Smooth muscle cell (in vitro differentiated cells): ENCODE results near the gene GLIS2. TPM values are rescaled to one million over a fixed set of nuclear protein-coding genes. Genes with fewer than 3 reads are reported as not detected.
A peak's percentile ranks its signal among the peaks of the same experiment; 100 is the strongest.

ENCODE experiments used
- DNase-seq: peaks from one replicate; lab custom pipeline; 2025; ENCODE audit not compliant: unreplicated experiment; lab: John Stamatoyannopoulos, UW
- H2AFZ ChIP-seq: fragments of 200-600 bp; sonication (generic); 2 replicates; pipeline ENCODE4 v1.6.0; 2016; ENCODE audit warnings: antibody characterized with exemption, low read depth, mild to moderate bottlenecking
- H3F3A ChIP-seq: fragments of 200-600 bp; sonication (generic); 2 replicates; pipeline ENCODE4 v1.6.0; 2017; ENCODE audit warnings: antibody characterized with exemption, low read depth
- H3K27ac ChIP-seq: fragments of 200-600 bp; sonication (generic); 2 replicates; pipeline ENCODE4 v1.5.1; 2016; ENCODE audit warnings: low read depth, mild to moderate bottlenecking
- H3K27me3 ChIP-seq: fragments of 200-600 bp; sonication (generic); 2 replicates; pipeline ENCODE4 v1.6.1; 2016; ENCODE audit warnings: low read depth, mild to moderate bottlenecking
- H3K36me3 ChIP-seq: fragments of 200-600 bp; sonication (generic); 2 replicates; pipeline ENCODE4 v1.5.1; 2016; ENCODE audit warnings: low read depth
- H3K4me1 ChIP-seq: fragments of 200-600 bp; sonication (generic); 2 replicates; pipeline ENCODE4 v1.5.1; 2016; ENCODE audit warnings: low read depth
- H3K4me2 ChIP-seq: fragments of 200-600 bp; sonication (generic); 2 replicates; pipeline ENCODE4 v1.6.0; 2016; ENCODE audit warnings: mild to moderate bottlenecking
- H3K4me3 ChIP-seq: fragments of 200-600 bp; sonication (generic); 2 replicates; pipeline ENCODE4 v1.5.1; 2016; ENCODE audit warnings: mild to moderate bottlenecking
- H3K79me2 ChIP-seq: fragments of 200-600 bp; sonication (generic); 2 replicates; pipeline ENCODE4 v1.6.0; 2016; ENCODE audit warnings: low read depth, mild to moderate bottlenecking
- H3K9ac ChIP-seq: fragments of 200-600 bp; sonication (generic); 2 replicates; pipeline ENCODE4 v1.6.0; 2016; ENCODE audit warnings: low read depth
- H3K9me3 ChIP-seq: fragments of 200-600 bp; sonication (generic); replicated peaks from 2 replicates; pipeline ENCODE4 v1.5.1; 2016; ENCODE audit warnings: low read depth
- H4K20me1 ChIP-seq: fragments of 200-600 bp; sonication (generic); 2 replicates; pipeline ENCODE4 v1.6.0; 2016; ENCODE audit warnings: low read depth
- WGBS: methylation state at CpG from one replicate; pipeline ENCODE4 v1.1.7; 2016; ENCODE audit warnings: low lambda C conversion rate; 5-methylcytosine and 5-hydroxymethylcytosine counted together
- polyA plus RNA-seq: library from polyadenylated mRNA; unstranded; fragments of >200 nt; fragmentation: Nextera tagmentation; extraction: Ambion mirVana; gene quantifications from 2 replicates; pipeline ENCODE4 v1.2.1, GENCODE V29; 2016
- total RNA-seq: library from RNA; depleted of rRNA; stranded (reverse); fragments of >200 nt; gene quantifications from 2 replicates; pipeline ENCODE4 v1.2.3, GENCODE V29; 2014
- TF ChIP-seq, protein P1 (sequence below): fragments of 200-600 bp; sonication (generic); IDR thresholded peaks from 2 replicates; pipeline ENCODE4 v1.5.1; 2017; ENCODE audit warnings: borderline replicate concordance, mild to moderate bottlenecking, antibody characterized with exemption; ENCODE audit not compliant: insufficient read depth, poor library complexity, severe bottlenecking

Gene GLIS2
- total and polyA plus RNA-seq, 2 experiments from 2014 or later: 2.8 to 9.2 TPM

DNA sequence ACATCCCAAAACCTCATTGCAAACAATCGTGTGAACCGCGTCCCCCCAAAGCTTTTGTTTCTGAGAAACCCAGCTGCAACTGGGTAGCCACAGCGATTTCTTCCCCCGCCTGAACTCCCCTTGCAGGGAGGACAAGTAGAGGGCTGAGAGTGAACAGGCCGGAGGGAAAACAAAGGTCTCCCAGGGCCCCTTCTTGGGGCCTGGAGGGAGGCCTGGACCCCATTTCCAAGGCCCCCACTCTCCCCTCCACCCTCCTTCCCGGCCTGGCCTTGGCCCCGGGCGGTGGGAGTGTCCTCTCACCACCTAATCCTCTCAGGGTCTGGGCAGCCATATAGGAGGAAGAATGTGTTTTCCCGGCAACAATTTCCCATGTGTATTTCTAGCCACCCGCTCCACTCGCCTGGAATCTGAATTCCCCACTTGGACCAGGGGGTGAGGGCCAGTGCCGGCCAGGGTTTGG, 2.6 kb downstream of the GLIS2 start:
- Histone ChIP-seq H3K27ac (peak overlapping the region; percentile 63), H3K4me2 (peak overlapping the region; percentile 96), H3K4me3 (peak overlapping the region; percentile 21), H3K36me3 (no peaks in the 10 kb centered on the region), H3K9me3 (no peaks in the 10 kb centered on the region), H3F3A (no peaks in the 10 kb centered on the region), H3K4me1 (peaks cover 48% of the 10 kb centered on the region), H4K20me1 (peaks cover 62% of the 10 kb centered on the region), H3K27me3 (no peaks in the 10 kb centered on the region), H3K9ac (no peak overlapping the region), H3K79me2 (peaks cover 73% of the 10 kb centered on the region), H2AFZ (no peak overlapping the region)
- TF ChIP-seq, protein P1, sequence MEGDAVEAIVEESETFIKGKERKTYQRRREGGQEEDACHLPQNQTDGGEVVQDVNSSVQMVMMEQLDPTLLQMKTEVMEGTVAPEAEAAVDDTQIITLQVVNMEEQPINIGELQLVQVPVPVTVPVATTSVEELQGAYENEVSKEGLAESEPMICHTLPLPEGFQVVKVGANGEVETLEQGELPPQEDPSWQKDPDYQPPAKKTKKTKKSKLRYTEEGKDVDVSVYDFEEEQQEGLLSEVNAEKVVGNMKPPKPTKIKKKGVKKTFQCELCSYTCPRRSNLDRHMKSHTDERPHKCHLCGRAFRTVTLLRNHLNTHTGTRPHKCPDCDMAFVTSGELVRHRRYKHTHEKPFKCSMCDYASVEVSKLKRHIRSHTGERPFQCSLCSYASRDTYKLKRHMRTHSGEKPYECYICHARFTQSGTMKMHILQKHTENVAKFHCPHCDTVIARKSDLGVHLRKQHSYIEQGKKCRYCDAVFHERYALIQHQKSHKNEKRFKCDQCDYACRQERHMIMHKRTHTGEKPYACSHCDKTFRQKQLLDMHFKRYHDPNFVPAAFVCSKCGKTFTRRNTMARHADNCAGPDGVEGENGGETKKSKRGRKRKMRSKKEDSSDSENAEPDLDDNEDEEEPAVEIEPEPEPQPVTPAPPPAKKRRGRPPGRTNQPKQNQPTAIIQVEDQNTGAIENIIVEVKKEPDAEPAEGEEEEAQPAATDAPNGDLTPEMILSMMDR: no peak
- no peak for DNase-seq
- 52% methylated on average over 12 of the region's 13 CpGs for WGBS

DNA sequence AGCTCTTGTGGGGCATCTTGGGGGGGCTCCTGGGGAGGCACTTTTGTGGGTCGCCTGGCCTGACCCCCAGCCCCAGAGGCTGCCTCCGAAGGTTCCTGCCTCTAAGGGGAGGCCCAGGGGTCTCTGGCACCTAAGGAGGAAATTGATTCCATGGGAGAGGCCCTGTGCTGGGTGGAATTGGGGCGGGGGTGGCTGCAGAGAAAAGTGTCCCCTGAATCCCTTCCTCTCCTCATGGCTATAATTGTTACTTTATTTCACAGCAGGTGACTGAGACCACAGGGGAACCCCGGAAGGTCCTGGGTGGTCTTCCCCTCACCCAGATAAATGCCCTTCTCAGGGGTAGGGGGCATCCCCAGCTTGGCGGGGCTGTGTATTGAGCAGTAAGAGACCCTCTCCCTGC, 3.1 kb downstream of the GLIS2 start:
- Histone ChIP-seq H3K4me3 (peak overlapping the region; percentile 21), H3K4me1 (peaks cover 51% of the 10 kb centered on the region), H4K20me1 (peaks cover 66% of the 10 kb centered on the region), H3K27me3 (no peaks in the 10 kb centered on the region), H3K9me3 (no peaks in the 10 kb centered on the region), H3K4me2 (peak overlapping the region; percentile 96), H3K27ac (peak overlapping the region; percentile 63), H3F3A (no peaks in the 10 kb centered on the region), H2AFZ (no peak overlapping the region), H3K9ac (no peak overlapping the region), H3K36me3 (no peaks in the 10 kb centered on the region), H3K79me2 (peaks cover 78% of the 10 kb centered on the region)
- 84% methylated on average over 5 of the region's 5 CpGs for WGBS
- no peak for DNase-seq
- TF ChIP-seq, protein P1: no peak

DNA sequence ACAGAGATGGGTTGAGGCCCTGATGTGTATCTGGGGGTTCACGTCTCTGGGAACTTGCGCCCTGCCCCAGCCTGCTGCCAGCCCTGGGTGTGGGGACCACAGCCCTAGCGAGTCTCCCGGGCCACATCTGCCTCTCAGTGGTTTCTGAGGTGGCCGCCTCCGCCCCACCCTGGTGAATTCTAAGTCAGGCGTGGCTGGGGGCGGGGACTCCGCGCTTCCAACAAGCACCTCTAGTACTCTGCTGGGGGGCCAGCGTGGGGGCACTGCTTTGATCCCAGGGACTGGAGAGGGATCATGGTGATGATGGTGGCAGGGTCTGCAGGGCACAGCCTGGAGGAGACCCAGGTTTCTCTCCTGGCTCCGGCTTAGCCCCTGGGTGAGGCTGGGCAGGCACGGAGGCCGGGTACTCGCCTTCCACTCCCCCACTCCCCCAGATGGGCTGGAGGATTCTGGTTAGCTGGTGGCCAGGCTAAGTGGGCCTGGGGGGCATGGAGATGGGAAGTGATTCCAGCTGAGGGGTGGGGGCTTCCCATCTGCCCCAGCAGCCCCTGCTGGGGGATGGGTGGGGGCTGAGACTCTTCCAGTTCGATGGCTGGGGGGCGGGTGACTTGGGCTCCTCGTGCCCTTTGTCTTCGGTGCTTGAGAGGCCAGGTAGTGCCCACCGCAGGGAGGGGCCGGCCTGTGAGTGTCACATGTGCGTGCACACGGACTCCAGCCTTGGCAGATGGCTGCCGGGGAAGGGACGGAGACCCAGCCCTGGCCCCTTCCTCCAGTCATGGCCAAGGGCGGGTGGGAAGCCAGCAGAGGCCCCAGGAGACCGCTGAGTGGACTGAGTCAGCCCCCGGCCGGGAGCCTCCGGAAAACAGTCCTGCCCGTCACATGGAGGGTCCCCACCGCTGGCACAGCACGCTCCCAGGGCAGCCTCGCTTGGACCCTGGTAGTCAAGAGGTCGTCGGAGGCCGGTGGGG, 3.9 kb downstream of the GLIS2 start:
- Histone ChIP-seq H3K4me3 (no peak overlapping the region), H3K36me3 (no peaks in the 10 kb centered on the region), H3K9me3 (no peaks in the 10 kb centered on the region), H3K27me3 (no peaks in the 10 kb centered on the region), H3F3A (peaks cover 6% of the 10 kb centered on the region), H2AFZ (no peak overlapping the region), H4K20me1 (peaks cover 74% of the 10 kb centered on the region), H3K79me2 (peaks cover 85% of the 10 kb centered on the region), H3K27ac (peak overlapping the region; percentile 25), H3K9ac (no peak overlapping the region), H3K4me1 (peaks cover 54% of the 10 kb centered on the region), H3K4me2 (peak overlapping the region; percentile 66)
- TF ChIP-seq, protein P1: no peak
- no peak for DNase-seq
- WGBS: 63% methylated on average over 37 of the region's 37 CpGs
